Measurements from ENCODE around the gene USP25.

DNA sequence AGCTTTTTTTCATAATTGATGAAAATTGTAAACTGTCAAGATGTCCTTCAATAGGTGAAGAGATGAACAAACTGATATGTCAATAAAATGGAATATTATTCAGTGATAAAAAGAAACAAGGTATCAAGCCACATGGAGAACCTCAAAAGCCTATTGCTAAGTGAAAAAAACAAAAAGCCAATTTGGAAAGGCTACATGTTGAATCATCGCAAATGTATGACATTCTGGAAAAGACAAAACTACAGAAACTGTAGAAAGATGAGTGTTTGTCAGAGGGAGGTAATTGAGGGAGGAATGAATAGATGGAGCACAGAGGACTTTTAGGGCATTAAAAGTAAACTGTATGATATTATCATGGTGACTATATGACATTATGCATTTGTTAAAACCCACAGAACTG, 34.5 kb upstream of the USP25 start:
- TF ChIP-seq EZH2 (IDR thresholded peaks at IDR 0.05), result no peak
- TF ChIP-seq POLR2AphosphoS5 (IDR thresholded peaks at IDR 0.05; ENCODE audit: borderline replicate concordance, low read depth, low read length), result no peak
